GM19468 (cell line): ENCODE measurements around the gene CISTR.
"Not testable (repeated sequence)": the region's sequence is repeated elsewhere in the genome, so short reads cannot be mapped to it uniquely, and the experiment has no call there.

Experiments used
- ATAC-seq: cut with Tn5 transposase; IDR thresholded peaks from one replicate; pipeline ENCODE4 v1.9.1; 2021; ENCODE audit warnings: mild to moderate bottlenecking, moderate library complexity, moderate number of reproducible peaks; ENCODE audit not compliant: unreplicated experiment; ENCODE audit errors: extremely low read depth

The CISTR gene

DNA sequence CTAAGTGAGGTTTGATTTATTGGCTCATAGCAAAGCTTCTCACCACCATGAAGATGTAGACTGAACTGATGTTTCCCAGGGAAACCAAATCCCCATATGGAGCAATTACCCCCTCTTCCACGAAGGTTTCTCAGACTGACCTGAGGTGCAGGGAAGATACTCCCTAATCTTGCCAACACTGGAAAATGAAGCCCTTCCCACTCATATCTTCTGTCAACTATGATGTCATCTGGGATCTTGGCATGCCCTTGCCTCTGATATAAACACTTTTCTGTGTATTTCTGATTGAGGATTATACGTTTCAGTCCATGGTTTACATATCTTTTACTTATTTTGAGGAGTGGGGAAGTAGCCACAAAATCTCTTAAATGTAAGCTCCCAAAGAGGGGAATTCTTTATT, 14.1 kb upstream of the CISTR start:
- no peak for ATAC-seq

- no peak for ATAC-seq
Measured at GRCh38 chr12:53764615-53765014, 12.8 kb upstream of the CISTR start.

- not testable (repeated sequence) for ATAC-seq
Measured at GRCh38 chr12:53762793-53763192, 11.0 kb upstream of the CISTR start.

- ATAC-seq = no peak
Measured at GRCh38 chr12:53761306-53761705, 9.5 kb upstream of the CISTR start.

GRCh38 chr12:53759261-53759660, 7.5 kb upstream of the CISTR start:
- no peak for ATAC-seq

DNA sequence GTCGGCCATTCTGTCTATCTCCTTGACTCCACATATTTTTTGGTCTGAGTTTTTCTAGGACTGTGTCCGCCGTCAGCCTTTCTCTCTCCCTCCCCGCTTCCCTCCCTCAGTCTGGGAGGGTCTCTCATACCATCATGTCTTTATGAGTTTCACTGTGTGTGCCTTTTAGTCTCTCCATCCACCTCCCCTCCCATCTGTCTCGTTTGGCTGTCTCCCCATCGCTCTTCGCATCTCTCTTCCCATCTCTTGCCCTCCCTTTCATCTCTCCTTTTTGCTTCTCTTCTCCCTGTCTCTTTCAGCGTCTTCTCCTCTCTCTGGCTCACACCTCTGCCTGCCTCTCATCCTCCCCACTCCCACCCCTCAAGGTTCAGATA, 6.9 kb upstream of the CISTR start:
- ATAC-seq = no peak

DNA sequence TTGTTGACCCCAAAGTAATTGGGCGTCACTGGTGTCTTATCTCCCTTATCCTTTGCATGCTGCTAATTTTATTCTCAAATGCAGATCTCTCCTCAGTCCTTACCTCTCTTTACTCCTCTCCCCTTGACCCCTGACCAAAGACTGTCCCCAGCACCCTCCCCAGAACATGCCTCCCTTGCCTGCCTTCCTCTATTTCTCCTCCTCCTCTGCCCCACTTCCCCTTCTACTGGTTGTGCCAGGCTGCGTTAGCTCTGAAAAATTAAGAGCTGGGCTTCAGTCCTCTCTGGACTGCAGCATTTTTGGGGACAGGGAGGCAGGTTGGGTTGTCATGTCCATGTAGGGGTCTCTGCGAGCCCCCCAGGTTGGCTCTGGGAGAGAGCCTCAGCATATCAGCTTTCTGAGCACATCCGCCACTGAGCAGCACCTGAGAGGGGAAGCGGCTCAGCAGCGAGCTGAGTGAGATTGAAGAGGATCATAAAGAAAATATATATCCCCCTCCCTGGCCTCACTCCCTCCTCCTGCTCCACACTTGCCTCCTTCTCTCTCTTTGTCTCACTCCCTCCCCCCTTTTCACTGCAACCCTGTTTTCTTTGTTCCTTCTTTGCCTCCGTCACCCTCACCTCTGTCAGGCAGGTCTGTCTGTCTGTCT, 6.4 kb upstream of the CISTR start:
- ATAC-seq = no peak

GRCh38 chr12:53757101-53757770, 5.5 kb upstream of the CISTR start:
- no peak for ATAC-seq

- ATAC-seq = no peak
Measured at GRCh38 chr12:53756300-53757100, 4.7 kb upstream of the CISTR start.

GRCh38 chr12:53755893-53756292, 4.1 kb upstream of the CISTR start:
- ATAC-seq = no peak

GRCh38 chr12:53755451-53755891, 3.7 kb upstream of the CISTR start:
- no peak for ATAC-seq

- no peak for ATAC-seq
Measured at GRCh38 chr12:53754633-53755264, 3.0 kb upstream of the CISTR start.

- no peak for ATAC-seq
Measured at GRCh38 chr12:53754188-53754585, 2.4 kb upstream of the CISTR start.

- no peak for ATAC-seq
Measured at GRCh38 chr12:53752621-53753020, 842 bp upstream of the CISTR start.

- ATAC-seq = no peak
Measured at GRCh38 chr12:53752192-53752601, 418 bp upstream of the CISTR start.

- ATAC-seq = no peak
Measured at GRCh38 chr12:53750812-53751335, 905 bp downstream of the CISTR start.

DNA sequence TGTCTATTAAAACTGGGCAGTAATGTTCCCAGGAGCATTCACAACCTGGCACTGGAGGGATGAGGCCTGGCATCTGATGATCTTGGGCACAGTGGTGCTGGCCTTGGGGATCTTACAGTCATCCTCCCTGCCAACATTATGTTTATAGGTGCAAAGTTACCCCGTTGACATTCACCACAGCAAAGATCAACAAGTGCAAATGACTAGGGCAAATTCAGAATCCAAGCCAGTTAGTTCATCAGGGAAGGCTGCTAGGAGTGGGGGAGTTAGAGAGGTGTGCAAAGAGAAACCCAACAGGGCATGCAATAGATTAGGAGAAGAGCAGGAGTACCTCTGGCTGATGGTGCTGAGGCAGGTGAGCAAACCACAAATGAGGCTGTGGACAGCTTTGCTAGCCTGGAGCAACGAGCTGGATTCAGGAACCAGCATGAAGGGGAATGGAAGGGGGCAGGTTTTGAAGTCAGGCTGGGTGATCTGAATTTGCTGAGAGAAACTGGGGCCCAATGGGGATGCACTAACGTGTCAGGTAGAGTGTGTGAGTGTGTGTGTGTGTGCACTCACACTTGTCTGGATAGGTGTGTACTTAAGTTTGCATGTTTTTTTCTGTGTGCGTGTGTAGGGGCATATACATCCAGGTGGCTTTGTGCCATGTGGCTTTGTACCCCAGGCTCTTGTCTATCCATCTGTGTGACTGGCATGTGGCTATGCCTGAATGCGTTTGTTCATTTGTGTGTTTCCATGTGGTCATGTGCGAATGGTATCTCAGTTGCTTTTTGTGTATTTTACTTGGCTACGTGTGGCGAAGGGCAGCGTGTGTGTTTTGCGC, 1.6 kb downstream of the CISTR start:
- ATAC-seq = no peak

GRCh38 chr12:53748072-53748840, 3.5 kb downstream of the CISTR start:
- ATAC-seq = no peak

- ATAC-seq = no peak
Measured at GRCh38 chr12:53747095-53747494, 4.7 kb downstream of the CISTR start.
